HCT116 (cell line): ENCODE data around the gene NLRP1. TPM values are rescaled to one million over a fixed set of nuclear protein-coding genes. Genes with fewer than 3 reads are reported as not detected.

ENCODE experiments used
- ATAC-seq: fragments of 200-7000 bp; cut with Tn5 transposase; 2 replicates; pipeline ENCODE4 v1.9.1; 2020; ENCODE audit warnings: mild to moderate bottlenecking, moderate library complexity
- BruUV-seq: library from RNA; stranded (reverse); fragments of 400-500 nt; replicated peaks from 2 replicates; lab custom pipeline; 2021; lab: Mats Ljungman, UMichigan
- CTCF ChIA-PET: fragments of 300-600 bp; sonication (Branson Sonifier 250); formaldehyde crosslinking; loops from one replicate; lab custom pipeline; 2021; ENCODE audit warnings: antibody characterized with exemption; lab: Charles Lee
- POLR2A ChIA-PET: fragments of 300-600, 350-600 bp; sonication (Branson Sonifier 250); formaldehyde crosslinking; loops from one replicate; lab custom pipeline; 2021; ENCODE audit warnings: antibody characterized with exemption; lab: Charles Lee
- RAD21 ChIA-PET, 2 experiments: fragments of 300-600 bp; sonication (Branson Sonifier 250); formaldehyde crosslinking; loops; one replicate each; lab custom pipeline; 2023; ENCODE audit warnings: low total read pairs in 2 of 2; ENCODE audit not compliant: uncharacterized antibody in 2 of 2, unreplicated experiment in 2 of 2, low non-redundant PET in 1 of 2; lab: Charles Lee
- DNase-seq: peaks from one replicate; pipeline ENCODE4 v3.0.0-alpha.2; 2010; ENCODE audit warnings: low read depth, low spot score
- H2AFZ ChIP-seq: fragments of 200-600 bp; shearing (Covaris generic), sonication (generic); 2 replicates; pipeline ENCODE4 v1.6.1; 2017; ENCODE audit warnings: low read depth, mixed run types, mixed read lengths, antibody characterized with exemption, low read length; ENCODE audit not compliant: poor library complexity, severe bottlenecking
- H3K27ac ChIP-seq: 2 replicates; pipeline ENCODE4 v1.5.1; 2012; ENCODE audit warnings: low read depth, low read length
- H3K27me3 ChIP-seq: fragments of 200-600 bp; sonication (generic); 2 replicates; pipeline ENCODE4 v1.6.1; 2016; ENCODE audit warnings: mixed run types, low read length, mixed read lengths; ENCODE audit not compliant: insufficient read depth
- H3K36me3 ChIP-seq, 2 experiments: fragments of 200-500 bp in 1 of 2; fragments of 200-600 bp in 1 of 2; sonication (Bioruptor generic) in 1 of 2; sonication (generic) in 1 of 2; 2 replicates each; pipeline versions ENCODE4 v1.5.1 to v1.6.1; 2014 to 2016; ENCODE audit warnings: low read length in 2 of 2, inconsistent platforms in 1 of 2, mixed read lengths in 1 of 2, mixed run types in 1 of 2; ENCODE audit not compliant: insufficient read depth in 2 of 2, control insufficient read depth in 1 of 2
- H3K4me1 ChIP-seq, 2 experiments: fragments of 200-600 bp in 1 of 2; sonication (generic) in 1 of 2; 2 replicates each; pipeline versions ENCODE4 v1.5.1 to v1.6.1; 2012 to 2017; ENCODE audit warnings: low read length in 2 of 2, inconsistent platforms in 1 of 2, mild to moderate bottlenecking in 1 of 2, mixed read lengths in 1 of 2, mixed run types in 1 of 2, moderate library complexity in 1 of 2; ENCODE audit not compliant: insufficient read depth in 2 of 2, control insufficient read depth in 1 of 2
- H3K4me2 ChIP-seq: fragments of 200-600 bp; sonication (generic); 2 replicates; pipeline ENCODE4 v1.6.1; 2017; ENCODE audit warnings: mixed run types, low read length, mixed read lengths
- H3K4me3 ChIP-seq, 2 experiments: fragments of 200-600 bp in 1 of 2; sonication (generic) in 1 of 2; replicated peaks in 1 of 2; 2 replicates each; pipeline ENCODE4 v1.5.1; 2011 to 2016; ENCODE audit warnings: low read length in 2 of 2, control low read depth in 1 of 2, low read depth in 1 of 2, mild to moderate bottlenecking in 1 of 2, mixed read lengths in 1 of 2, mixed run types in 1 of 2
- H3K79me2 ChIP-seq: fragments of 200-600 bp; sonication (generic); 2 replicates; pipeline ENCODE4 v1.6.1; 2017; ENCODE audit warnings: mild to moderate bottlenecking, mixed run types, low read length, moderate library complexity, mixed read lengths; ENCODE audit not compliant: insufficient read depth
- H3K9ac ChIP-seq: fragments of 200-600 bp; sonication (generic); 2 replicates; pipeline ENCODE4 v1.6.1; 2016; ENCODE audit warnings: low read length, mixed read lengths
- H3K9me2 ChIP-seq: fragments of 200-600 bp; sonication (generic), shearing (Covaris generic); 2 replicates; pipeline ENCODE4 v1.6.1; 2017; ENCODE audit warnings: mixed run types, mild to moderate bottlenecking, moderate library complexity; ENCODE audit not compliant: insufficient read depth
- H3K9me3 ChIP-seq, 2 experiments: fragments of 200-500 bp in 1 of 2; fragments of 200-600 bp in 1 of 2; sonication (Bioruptor generic) in 1 of 2; sonication (generic) in 1 of 2; 2 replicates each; pipeline ENCODE4 v1.6.1; 2014 to 2017; ENCODE audit warnings: low read length in 2 of 2, mixed read lengths in 2 of 2, inconsistent platforms in 1 of 2, low read depth in 1 of 2, mild to moderate bottlenecking in 1 of 2, mixed run types in 1 of 2, moderate library complexity in 1 of 2; ENCODE audit not compliant: control insufficient read depth in 1 of 2, insufficient read depth in 1 of 2
- H4K20me1 ChIP-seq: fragments of 200-600 bp; sonication (generic), shearing (Covaris generic); 2 replicates; pipeline ENCODE4 v1.6.1; 2017; ENCODE audit warnings: mixed run types, mild to moderate bottlenecking, moderate library complexity; ENCODE audit not compliant: insufficient read depth
- CBX3 ChIP-seq: IDR thresholded peaks from 2 replicates; pipeline ENCODE4 v1.6.1; 2012; ENCODE audit warnings: low read depth
- CEBPB ChIP-seq: IDR thresholded peaks from 2 replicates; pipeline ENCODE4 v1.6.1; 2012; ENCODE audit warnings: low read depth
- CTCF ChIP-seq, 3 experiments: fragments of 200-600 bp in 1 of 3; sonication (generic) in 1 of 3; IDR thresholded peaks in 2 of 3; conservative IDR thresholded peaks in 1 of 3; 2 replicates each; pipeline ENCODE4 v1.5.1; 2012 to 2017; ENCODE audit warnings: low read depth in 2 of 3, low read length in 2 of 3, antibody characterized with exemption in 1 of 3, borderline replicate concordance in 1 of 3, control low read depth in 1 of 3, mild to moderate bottlenecking in 1 of 3, mixed read lengths in 1 of 3, mixed run types in 1 of 3, moderate library complexity in 1 of 3; ENCODE audit not compliant: insufficient read depth in 1 of 3
- EGR1 ChIP-seq: IDR thresholded peaks from 2 replicates; pipeline ENCODE4 v1.6.1; 2012; ENCODE audit warnings: low read depth
- ELF1 ChIP-seq: IDR thresholded peaks from 2 replicates; pipeline ENCODE4 v1.6.1; 2012; ENCODE audit warnings: low read depth, borderline replicate concordance
- EZH2 ChIP-seq: fragments of 200-600 bp; sonication (generic); IDR thresholded peaks from 2 replicates; pipeline ENCODE4 v1.6.1; 2017; ENCODE audit warnings: antibody characterized with exemption, mixed run types
- EZH2phosphoT487 ChIP-seq: fragments of 200-600 bp; IDR thresholded peaks from 2 replicates; pipeline ENCODE4 v1.6.1; 2018; ENCODE audit warnings: antibody characterized with exemption, borderline replicate concordance
- FOSL1 ChIP-seq: IDR thresholded peaks from 2 replicates; pipeline ENCODE4 v1.6.1; 2012; ENCODE audit warnings: low read depth
- MAX ChIP-seq: IDR thresholded peaks from 2 replicates; pipeline ENCODE4 v1.6.1; 2012
- POLR2A ChIP-seq: IDR thresholded peaks from 2 replicates; pipeline ENCODE4 v1.7.0; 2011; ENCODE audit warnings: borderline replicate concordance; ENCODE audit not compliant: insufficient read depth, insufficient read length; ENCODE audit errors: extremely low read depth
- POLR2AphosphoS5 ChIP-seq: IDR thresholded peaks from 2 replicates; pipeline ENCODE4 v1.6.1; 2011; ENCODE audit warnings: mild to moderate bottlenecking, low read depth, low read length, moderate library complexity
- RAD21 ChIP-seq: IDR thresholded peaks from 2 replicates; pipeline ENCODE4 v1.6.1; 2012; ENCODE audit warnings: low read depth, mild to moderate bottlenecking
- REST ChIP-seq: IDR thresholded peaks from 2 replicates; pipeline ENCODE4 v1.6.1; 2012; ENCODE audit warnings: low read depth
- SIN3A ChIP-seq: IDR thresholded peaks from 2 replicates; pipeline ENCODE4 v1.6.1; 2012; ENCODE audit warnings: low read depth
- SP1 ChIP-seq: IDR thresholded peaks from 2 replicates; pipeline ENCODE4 v1.6.1; 2012; ENCODE audit warnings: low read depth
- TCF7L2 ChIP-seq: IDR thresholded peaks from 2 replicates; pipeline ENCODE4 v1.7.0; 2011; ENCODE audit warnings: borderline replicate concordance, inconsistent platforms; ENCODE audit not compliant: insufficient read depth, insufficient read length; ENCODE audit errors: extremely low read depth
- YY1 ChIP-seq: IDR thresholded peaks from 2 replicates; pipeline ENCODE4 v1.6.1; 2011; ENCODE audit warnings: low read length, low read depth, moderate library complexity, mild to moderate bottlenecking; ENCODE audit not compliant: insufficient replicate concordance; ENCODE audit errors: extremely low read depth
- ZNF274 ChIP-seq: fragments of 200-500 bp; sonication (Bioruptor generic); IDR thresholded peaks from 2 replicates; pipeline ENCODE4 v1.6.1; 2014; ENCODE audit warnings: mild to moderate bottlenecking, low read depth, low read length, inconsistent platforms
- intact Hi-C: fragments of 100-400 bp; cut with micrococcal nuclease; formaldehyde crosslinking; loops from 2 replicates; pipeline ENCODE4 v1.10.0; 2022
- total RNA-seq: library from RNA; stranded (reverse); gene quantifications from one replicate; pipeline ENCODE4 v1.2.1, GENCODE V29; 2021; ENCODE audit not compliant: unreplicated experiment

The NLRP1 gene
- total RNA-seq, 1 experiment from 2014 or later = 7.2 TPM

GRCh38 chr17:5481451-5481850 lies 102.9 kb downstream of the NLRP1 start:
- Histone ChIP-seq H4K20me1 (no peaks in the 10 kb centered on the region), H3K27me3 (no peaks in the 10 kb centered on the region), H3K36me3 (peaks cover 47 to 54% of the 10 kb centered on the region in 2 experiments; a peak in 3 of 4 replicates), H3K4me1 (peaks cover 7 to 9% of the 10 kb centered on the region in 2 experiments), H3K9me3 (no peaks in the 10 kb centered on the region), H2AFZ (no peak overlapping the region), H3K79me2 (peaks cover 58% of the 10 kb centered on the region)
- BruUV-seq = no TSS peak
- POLR2A ChIA-PET = no interaction called here
- RAD21 ChIA-PET = no interaction called here
- ATAC-seq = no peak
- intact Hi-C loops = no loop called here
- TF ChIP-seq SIN3A = no peak
- no peak for TF ChIP-seq CBX3
- no peak for TF ChIP-seq REST
- no peak for TF ChIP-seq EGR1
- no peak for TF ChIP-seq SP1
- TF ChIP-seq CEBPB = no peak
- TF ChIP-seq POLR2AphosphoS5 = no peak
- no peak for TF ChIP-seq RAD21
- no peak for TF ChIP-seq EZH2
- no peak for TF ChIP-seq MAX
- TF ChIP-seq POLR2A = no peak
- no peak for TF ChIP-seq EZH2phosphoT487
- no peak for TF ChIP-seq CTCF (IDR thresholded peaks at IDR 0.05 in 2 of 3, conservative IDR thresholded peaks at IDR 0.05 in 1 of 3; ENCODE audit: borderline replicate concordance in 1 of 3, insufficient read depth in 1 of 3, low read depth in 2 of 3, low read length in 2 of 3)
- no peak for TF ChIP-seq TCF7L2
- no peak for TF ChIP-seq ELF1
- TF ChIP-seq YY1 = no peak
- TF ChIP-seq ZNF274 = no peak
- TF ChIP-seq FOSL1 = no peak
- TF ChIP-seq, all 23 proteins: peak for 0
- H3K9me2 ChIP-seq = no peaks in the 10 kb centered on the region
- H3K27ac ChIP-seq = no peak overlapping the region
- no peak overlapping the region for H3K4me2 ChIP-seq
- no peak overlapping the region for H3K9ac ChIP-seq
- no peak for DNase-seq
- CTCF ChIA-PET = no interaction called here
- no peak overlapping the region for H3K4me3 ChIP-seq
